ENCODE measurements around the gene SYT1.

The SYT1 gene

GRCh38 chr12:78966926-78967325, 102.4 kb downstream of the SYT1 start:
- TF ChIP-seq TAF1 (IDR thresholded peaks at IDR 0.05; ENCODE audit: borderline replicate concordance, insufficient read depth, low read length), result no peak
- TF ChIP-seq SIN3A (IDR thresholded peaks at IDR 0.05; ENCODE audit: borderline replicate concordance, insufficient read depth, low read length), result no peak
- TF ChIP-seq POLR2AphosphoS5 (IDR thresholded peaks at IDR 0.05; ENCODE audit: low read depth, low read length), result no peak
- TF ChIP-seq FOXP2 (optimal IDR thresholded peaks at IDR 0.05; ENCODE audit: borderline replicate concordance, extremely low read depth, extremely low read length, insufficient read depth), result no peak
- TF ChIP-seq REST (IDR thresholded peaks at IDR 0.05; ENCODE audit: insufficient read depth in 1 of 2, low read depth in 2 of 2, low read length in 2 of 2), result no peak

- TF ChIP-seq SIN3A (IDR thresholded peaks at IDR 0.05; ENCODE audit: borderline replicate concordance, insufficient read depth, low read length), result no peak
- no peak for TF ChIP-seq POLR2AphosphoS5 (IDR thresholded peaks at IDR 0.05; ENCODE audit: low read depth, low read length)
- no peak for TF ChIP-seq REST (IDR thresholded peaks at IDR 0.05; ENCODE audit: insufficient read depth in 1 of 2, low read depth in 2 of 2, low read length in 2 of 2)
- TF ChIP-seq TAF1 (IDR thresholded peaks at IDR 0.05; ENCODE audit: borderline replicate concordance, insufficient read depth, low read length), result no peak
- no peak for TF ChIP-seq FOXP2 (optimal IDR thresholded peaks at IDR 0.05; ENCODE audit: borderline replicate concordance, extremely low read depth, extremely low read length, insufficient read depth)
Observed at GRCh38 chr12:78968226-78968625, 103.7 kb downstream of the SYT1 start.

DNA sequence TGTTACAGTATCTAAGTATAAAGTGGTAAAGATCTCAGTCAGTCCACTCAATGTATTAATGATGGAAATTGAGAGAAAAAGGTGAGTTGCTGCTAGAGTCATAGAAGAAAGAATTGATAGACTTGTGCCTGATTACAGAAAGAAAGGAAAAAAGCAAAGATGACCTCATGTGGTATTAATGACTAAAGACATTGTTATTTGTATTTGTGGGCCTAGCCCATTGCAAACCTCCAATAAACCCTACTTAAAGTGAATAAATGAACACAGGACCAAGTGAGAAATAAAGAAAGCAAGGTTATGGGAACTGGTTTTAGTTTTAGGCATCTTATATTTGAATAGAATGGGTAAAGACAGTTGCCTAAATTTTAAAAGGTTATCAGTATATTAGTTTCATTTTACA, 105.5 kb downstream of the SYT1 start:
- TF ChIP-seq FOXP2 (optimal IDR thresholded peaks at IDR 0.05; ENCODE audit: borderline replicate concordance, extremely low read depth, extremely low read length, insufficient read depth), result no peak
- TF ChIP-seq SIN3A (IDR thresholded peaks at IDR 0.05; ENCODE audit: borderline replicate concordance, insufficient read depth, low read length), result no peak
- TF ChIP-seq REST (IDR thresholded peaks at IDR 0.05; ENCODE audit: insufficient read depth in 1 of 2, low read depth in 2 of 2, low read length in 2 of 2), result no peak
- TF ChIP-seq POLR2AphosphoS5 (IDR thresholded peaks at IDR 0.05; ENCODE audit: low read depth, low read length), result no peak
- TF ChIP-seq TAF1 (IDR thresholded peaks at IDR 0.05; ENCODE audit: borderline replicate concordance, insufficient read depth, low read length), result no peak

DNA sequence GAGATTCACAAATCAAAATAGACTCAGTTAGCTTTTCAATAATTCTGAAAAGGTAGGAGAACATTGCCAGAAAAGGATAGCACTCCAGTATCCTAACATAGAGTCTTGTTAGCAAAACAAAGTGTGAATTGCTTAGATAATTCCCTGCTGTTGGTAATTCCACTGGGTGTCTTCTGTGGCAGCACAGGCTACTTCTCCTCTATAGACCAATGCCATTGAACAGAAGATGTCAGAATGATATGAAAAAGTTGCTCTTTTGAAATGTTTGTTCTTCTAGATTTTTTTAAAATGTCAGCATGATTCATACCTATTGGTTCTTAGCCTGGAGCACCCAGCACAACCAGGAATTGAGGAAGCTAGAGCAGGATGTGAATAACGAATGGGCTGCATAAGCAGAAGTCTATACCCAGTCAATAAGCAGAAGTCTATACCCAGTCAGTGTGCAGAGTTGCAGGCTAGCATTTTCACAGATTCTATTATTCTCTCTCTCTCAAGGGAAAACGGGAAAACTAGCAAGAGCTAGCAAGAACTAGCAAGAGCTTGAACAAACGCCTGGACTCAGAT, 112.8 kb downstream of the SYT1 start:
- TF ChIP-seq FOXP2 (optimal IDR thresholded peaks at IDR 0.05; ENCODE audit: borderline replicate concordance, extremely low read depth, extremely low read length, insufficient read depth) (no peak), TAF1 (IDR thresholded peaks at IDR 0.05; ENCODE audit: borderline replicate concordance, insufficient read depth, low read length) (no peak), REST (IDR thresholded peaks at IDR 0.05; ENCODE audit: insufficient read depth in 1 of 2, low read depth in 2 of 2, low read length in 2 of 2) (no peak), SIN3A (IDR thresholded peaks at IDR 0.05; ENCODE audit: borderline replicate concordance, insufficient read depth, low read length) (no peak), POLR2AphosphoS5 (IDR thresholded peaks at IDR 0.05; ENCODE audit: low read depth, low read length) (no peak)
